ENCODE data around the gene HS3ST5. TPM values are rescaled to one million over a fixed set of nuclear protein-coding genes. Genes with fewer than 3 reads are reported as not detected.

Gene HS3ST5
- total and polyA plus RNA-seq, 2 experiments from 2014 or later, result 2.8 to 3.5 TPM

- TF ChIP-seq CREB1 (CRISPR knock-in tag; IDR thresholded peaks at IDR 0.05; ENCODE audit: low read depth), result no peak
- no peak for TF ChIP-seq REST (IDR thresholded peaks at IDR 0.05; ENCODE audit: unreplicated experiment)
- TF ChIP-seq NANOG (IDR thresholded peaks at IDR 0.05; ENCODE audit: borderline replicate concordance), result no peak
Observed at GRCh38 chr6:114267897-114268296, 74.9 kb downstream of the HS3ST5 start (continued).

GRCh38 chr6:114260810-114261209, 82.0 kb downstream of the HS3ST5 start:
- no peak overlapping the region for H3K4me3 Mint-ChIP-seq
- DNase-seq (ENCODE audit: low spot score) (no peak), ATAC-seq (no peak)
- H3K4me3 ChIP-seq, result no peak overlapping the region
- no peak overlapping the region for H3K27ac ChIP-seq (ENCODE audit: low read depth)
- H3K4me2 ChIP-seq, result no peak overlapping the region
- peaks cover 13% of the 10 kb centered on the region for H3K9me3 Mint-ChIP-seq
- no peaks in the 10 kb centered on the region for H3K4me1 ChIP-seq (ENCODE audit: insufficient read depth)
- no peaks in the 10 kb centered on the region; the same call in 1 of the 2 replicates for H3K9me2 ChIP-seq (ENCODE audit: insufficient read depth)
- no peaks in the 10 kb centered on the region for H3K79me2 ChIP-seq (replicated peaks; ENCODE audit: insufficient read depth)
- H2AFZ ChIP-seq, result no peak overlapping the region
- no peaks in the 10 kb centered on the region for H4K20me1 ChIP-seq (replicated peaks; ENCODE audit: insufficient read depth)
- H3K27me3 ChIP-seq (ENCODE audit: insufficient read depth), result no peaks in the 10 kb centered on the region
- no peaks in the 10 kb centered on the region for H3F3A ChIP-seq (replicated peaks; ENCODE audit: low read depth)
- H3K36me3 ChIP-seq (ENCODE audit: insufficient read depth), result 0 out of 2 replicates have a peak, but pooled peaks cover 3% of the 10 kb centered on the region
- peaks cover 3% of the 10 kb centered on the region for H3K4me1 Mint-ChIP-seq
- H3K36me3 Mint-ChIP-seq (ENCODE audit: low read depth), result peaks cover 20% of the 10 kb centered on the region
- no peaks in the 10 kb centered on the region for H3K27me3 Mint-ChIP-seq (ENCODE audit: insufficient read depth, low read depth, poor library complexity)
- no peak overlapping the region for H3K27ac Mint-ChIP-seq
- no peak for TF ChIP-seq ZNF462 (CRISPR knock-in tag; IDR thresholded peaks at IDR 0.05)
- TF ChIP-seq POLR2AphosphoS5 (IDR thresholded peaks at IDR 0.05; ENCODE audit: low read depth), result no peak
- no peak for TF ChIP-seq STAT1 (IDR thresholded peaks at IDR 0.05; ENCODE audit: unreplicated experiment)
- no peak for TF ChIP-seq JUNB (IDR thresholded peaks at IDR 0.05; ENCODE audit: unreplicated experiment)
- no peak for TF ChIP-seq REST (IDR thresholded peaks at IDR 0.05; ENCODE audit: unreplicated experiment)
- no peak for TF ChIP-seq ZNF331 (CRISPR knock-in tag; IDR thresholded peaks at IDR 0.05; ENCODE audit: low read depth)
- no peak for TF ChIP-seq CTCF (conservative IDR thresholded peaks at IDR 0.05; ENCODE audit: low read depth in 2 of 2)
- no peak for TF ChIP-seq EZH2phosphoT487 (IDR thresholded peaks at IDR 0.05; ENCODE audit: unreplicated experiment)
- no peak for TF ChIP-seq ZNF114 (CRISPR knock-in tag; IDR thresholded peaks at IDR 0.05)

Measured in GM23338 (cell line).